GM12878 (cell line): ENCODE data around the gene ZNF385A. TPM values are rescaled to one million over a fixed set of nuclear protein-coding genes. Genes with fewer than 3 reads are reported as not detected.

ENCODE experiments used
- ATAC-seq: fragments of 200-7000 bp; cut with Tn5 transposase; 3 replicates; pipeline ENCODE4 v1.9.1; 2020; ENCODE audit warnings: mild to moderate bottlenecking, moderate library complexity
- BruUV-seq: library from RNA; stranded (reverse); fragments of 400-500 nt; replicated peaks from 2 replicates; lab custom pipeline; 2021; lab: Mats Ljungman, UMichigan
- CTCF ChIA-PET: fragments of 300-600 bp; sonication (Branson Sonifier 250); formaldehyde crosslinking; extraction: SDS; loops from one replicate; lab custom pipeline; 2021; ENCODE audit warnings: inconsistent platforms; lab: Yijun Ruan, JAX
- POLR2A ChIA-PET: fragments of 350-600 bp; formaldehyde crosslinking; extraction: SDS; loops from one replicate; lab custom pipeline; 2021; ENCODE audit warnings: inconsistent platforms; lab: Charles Lee
- RAD21 ChIA-PET: fragments of 300-600 bp; sonication (Branson Sonifier 250); formaldehyde crosslinking; loops from one replicate; lab custom pipeline; 2023; ENCODE audit warnings: antibody characterized with exemption; ENCODE audit not compliant: unreplicated experiment; lab: Charles Lee
- SMC1A ChIA-PET: fragments of 300-600 bp; sonication (Branson Sonifier 250); formaldehyde crosslinking; loops from one replicate; lab custom pipeline; 2023; ENCODE audit not compliant: unreplicated experiment, uncharacterized antibody; lab: Charles Lee
- DNase-seq: peaks from one replicate; pipeline ENCODE4 v3.0.0-alpha.2; 2011; ENCODE audit warnings: low read depth, low spot score
- FAIRE-seq: peaks from 3 replicates; lab custom pipeline; 2011; peaks lifted over from hg19 to GRCh38; lab: Jason Lieb, UNC
- H2AFZ ChIP-seq: 2 replicates; pipeline ENCODE4 v1.6.0; 2011; ENCODE audit warnings: low read depth, low read length, control low read depth; ENCODE audit not compliant: control insufficient read depth
- H3K27ac ChIP-seq: 2 replicates; pipeline ENCODE4 v1.5.1; 2011; ENCODE audit warnings: control low read depth; ENCODE audit not compliant: control insufficient read depth, insufficient read depth
- H3K27me3 ChIP-seq, 2 experiments: replicated peaks in 1 of 2; 2 replicates each; pipeline versions ENCODE4 v1.6.0 to v1.6.1; 2011; ENCODE audit warnings: low read length in 1 of 2; ENCODE audit not compliant: control insufficient read depth in 2 of 2, insufficient read depth in 2 of 2
- H3K36me3 ChIP-seq, 2 experiments: 2 replicates each; pipeline ENCODE4 v1.5.1; 2011; ENCODE audit warnings: low read length in 1 of 2; ENCODE audit not compliant: control insufficient read depth in 2 of 2, insufficient read depth in 2 of 2
- H3K4me1 ChIP-seq: 2 replicates; pipeline ENCODE4 v1.6.1; 2011; ENCODE audit warnings: mild to moderate bottlenecking, low read length, moderate library complexity, mixed read lengths; ENCODE audit not compliant: control insufficient read depth, insufficient read depth
- H3K4me2 ChIP-seq: 2 replicates; pipeline ENCODE4 v1.6.0; 2011; ENCODE audit warnings: control low read depth; ENCODE audit not compliant: control insufficient read depth, insufficient read depth
- H3K4me3 ChIP-seq: fragments of 200-600 bp; sonication (generic); 2 replicates; pipeline ENCODE4 v1.5.1; 2016
- H3K79me2 ChIP-seq: 2 replicates; pipeline ENCODE4 v1.6.0; 2011; ENCODE audit warnings: low read length; ENCODE audit not compliant: control insufficient read depth, insufficient read depth
- H3K9ac ChIP-seq: 2 replicates; pipeline ENCODE4 v1.8.0; 2011; ENCODE audit warnings: low read length, control low read depth, mixed read lengths; ENCODE audit not compliant: control insufficient read depth, insufficient read depth
- H3K9me3 ChIP-seq: replicated peaks from 3 replicates; pipeline ENCODE4 v1.5.1; 2011; ENCODE audit warnings: mild to moderate bottlenecking, low read length; ENCODE audit not compliant: control insufficient read depth, insufficient read depth
- H4K20me1 ChIP-seq: 2 replicates; pipeline ENCODE4 v1.6.0; 2011; ENCODE audit not compliant: control insufficient read depth, insufficient read depth
- ATF7 ChIP-seq: fragments of 450-650 bp; IDR thresholded peaks from 2 replicates; pipeline ENCODE4 v1.6.1; 2016; ENCODE audit warnings: low read depth, mild to moderate bottlenecking
- BHLHE40 ChIP-seq, 2 experiments: fragments of 450-650 bp in 1 of 2; IDR thresholded peaks; 2 replicates each; pipeline ENCODE4 v1.6.1; 2011 to 2017; ENCODE audit warnings: low read depth in 2 of 2, borderline replicate concordance in 1 of 2, improper control_type of control experiment in 1 of 2, low read length in 1 of 2, mild to moderate bottlenecking in 1 of 2
- CBFB ChIP-seq: IDR thresholded peaks from 2 replicates; pipeline ENCODE4 v1.6.1; 2016; ENCODE audit warnings: antibody characterized with exemption, low read depth
- IKZF1 ChIP-seq: fragments of 450-650 bp; conservative IDR thresholded peaks from 2 replicates; pipeline ENCODE4 v1.6.1; 2017; ENCODE audit warnings: antibody characterized with exemption, mild to moderate bottlenecking
- POLR2AphosphoS2 ChIP-seq: IDR thresholded peaks from 2 replicates; pipeline ENCODE4 v1.6.1; 2011; ENCODE audit warnings: low read depth, mild to moderate bottlenecking, low read length, improper control_type of control experiment, moderate library complexity
- WGBS: methylation state at CpG from one replicate; pipeline ENCODE4 v1.1.6; 2016; ENCODE audit warnings: low lambda C conversion rate; ENCODE audit not compliant: insufficient replicate concordance, insufficient coverage; ENCODE audit errors: missing lambda C conversion rate; 5-methylcytosine and 5-hydroxymethylcytosine counted together
- in situ Hi-C: fragments of 300-500 bp; cut with MboI; formaldehyde crosslinking; loops from 9 replicates; pipeline ENCODE4 v1.14.3; 2018; ENCODE audit warnings: mixed read lengths
- intact Hi-C: fragments of 100-400 bp; cut with micrococcal nuclease; formaldehyde crosslinking; loops from one replicate; pipeline ENCODE4 v1.14.2; 2022; ENCODE audit not compliant: unreplicated experiment
- polyA plus RNA-seq, 11 experiments: library from polyadenylated mRNA; depleted of rRNA in 4 of 11; unstranded in 6 of 11; stranded (reverse) in 5 of 11; fragments of >200 nt; fragmentation: Nextera tagmentation in 4 of 11; fragmentation: Illumina TruSeq in 1 of 11; extraction: Ambion mirVana in 4 of 11; extraction: Trizol in 1 of 11; gene quantifications; 1 replicate in 1 of 11; 2 replicates in 10 of 11; pipeline versions ENCODE4 v1.2.1 to v1.2.3, GENCODE V29; 2011 to 2016; ENCODE audit warnings: inconsistent platforms in 2 of 11, missing spikeins in 2 of 11, low read depth in 1 of 11
- total RNA-seq, 4 experiments: library from RNA; depleted of rRNA in 3 of 4; stranded (reverse); fragments of >200 nt in 3 of 4; fragmentation: Illumina TruSeq in 1 of 4; extraction: Trizol in 1 of 4; gene quantifications; 2 replicates each; pipeline versions ENCODE4 v1.2.1 to v1.2.3, GENCODE V29; 2013 to 2021
- TF ChIP-seq, protein P1 (sequence below): fragments of 450-650 bp; IDR thresholded peaks from 2 replicates; pipeline ENCODE4 v1.6.1; 2017; ENCODE audit warnings: mild to moderate bottlenecking, moderate library complexity

ZNF385A gene
- total and polyA plus RNA-seq, 10 of the 15 experiments (the other 5 are each of a cell fraction or from before 2014, with no cell fraction given) = 0.26 to 26.1 (median 4.9) TPM

DNA sequence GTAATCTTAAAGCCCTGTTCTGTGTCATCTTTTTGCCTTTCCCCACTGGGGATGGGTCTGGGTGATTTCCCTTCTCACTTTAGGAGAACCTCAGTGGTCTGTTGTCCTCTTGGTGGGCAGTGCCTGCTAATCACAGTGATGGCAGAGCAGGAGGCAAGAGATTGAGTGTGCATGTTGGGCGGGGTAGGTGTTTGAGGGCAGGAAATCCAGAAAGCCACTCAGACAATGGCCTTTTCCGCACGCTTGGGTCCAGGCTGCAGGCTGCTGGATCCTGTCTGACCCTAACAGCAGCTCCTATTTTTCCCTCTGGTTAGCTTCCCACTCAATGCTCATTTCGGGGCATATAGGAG is 48.3 kb upstream of the ZNF385A start (continued):
- TF ChIP-seq, protein P1, sequence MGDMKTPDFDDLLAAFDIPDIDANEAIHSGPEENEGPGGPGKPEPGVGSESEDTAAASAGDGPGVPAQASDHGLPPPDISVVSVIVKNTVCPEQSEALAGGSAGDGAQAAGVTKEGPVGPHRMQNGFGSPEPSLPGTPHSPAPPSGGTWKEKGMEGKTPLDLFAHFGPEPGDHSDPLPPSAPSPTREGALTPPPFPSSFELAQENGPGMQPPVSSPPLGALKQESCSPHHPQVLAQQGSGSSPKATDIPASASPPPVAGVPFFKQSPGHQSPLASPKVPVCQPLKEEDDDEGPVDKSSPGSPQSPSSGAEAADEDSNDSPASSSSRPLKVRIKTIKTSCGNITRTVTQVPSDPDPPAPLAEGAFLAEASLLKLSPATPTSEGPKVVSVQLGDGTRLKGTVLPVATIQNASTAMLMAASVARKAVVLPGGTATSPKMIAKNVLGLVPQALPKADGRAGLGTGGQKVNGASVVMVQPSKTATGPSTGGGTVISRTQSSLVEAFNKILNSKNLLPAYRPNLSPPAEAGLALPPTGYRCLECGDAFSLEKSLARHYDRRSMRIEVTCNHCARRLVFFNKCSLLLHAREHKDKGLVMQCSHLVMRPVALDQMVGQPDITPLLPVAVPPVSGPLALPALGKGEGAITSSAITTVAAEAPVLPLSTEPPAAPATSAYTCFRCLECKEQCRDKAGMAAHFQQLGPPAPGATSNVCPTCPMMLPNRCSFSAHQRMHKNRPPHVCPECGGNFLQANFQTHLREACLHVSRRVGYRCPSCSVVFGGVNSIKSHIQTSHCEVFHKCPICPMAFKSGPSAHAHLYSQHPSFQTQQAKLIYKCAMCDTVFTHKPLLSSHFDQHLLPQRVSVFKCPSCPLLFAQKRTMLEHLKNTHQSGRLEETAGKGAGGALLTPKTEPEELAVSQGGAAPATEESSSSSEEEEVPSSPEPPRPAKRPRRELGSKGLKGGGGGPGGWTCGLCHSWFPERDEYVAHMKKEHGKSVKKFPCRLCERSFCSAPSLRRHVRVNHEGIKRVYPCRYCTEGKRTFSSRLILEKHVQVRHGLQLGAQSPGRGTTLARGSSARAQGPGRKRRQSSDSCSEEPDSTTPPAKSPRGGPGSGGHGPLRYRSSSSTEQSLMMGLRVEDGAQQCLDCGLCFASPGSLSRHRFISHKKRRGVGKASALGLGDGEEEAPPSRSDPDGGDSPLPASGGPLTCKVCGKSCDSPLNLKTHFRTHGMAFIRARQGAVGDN = no peak
- no peak for TF ChIP-seq POLR2AphosphoS2

DNA sequence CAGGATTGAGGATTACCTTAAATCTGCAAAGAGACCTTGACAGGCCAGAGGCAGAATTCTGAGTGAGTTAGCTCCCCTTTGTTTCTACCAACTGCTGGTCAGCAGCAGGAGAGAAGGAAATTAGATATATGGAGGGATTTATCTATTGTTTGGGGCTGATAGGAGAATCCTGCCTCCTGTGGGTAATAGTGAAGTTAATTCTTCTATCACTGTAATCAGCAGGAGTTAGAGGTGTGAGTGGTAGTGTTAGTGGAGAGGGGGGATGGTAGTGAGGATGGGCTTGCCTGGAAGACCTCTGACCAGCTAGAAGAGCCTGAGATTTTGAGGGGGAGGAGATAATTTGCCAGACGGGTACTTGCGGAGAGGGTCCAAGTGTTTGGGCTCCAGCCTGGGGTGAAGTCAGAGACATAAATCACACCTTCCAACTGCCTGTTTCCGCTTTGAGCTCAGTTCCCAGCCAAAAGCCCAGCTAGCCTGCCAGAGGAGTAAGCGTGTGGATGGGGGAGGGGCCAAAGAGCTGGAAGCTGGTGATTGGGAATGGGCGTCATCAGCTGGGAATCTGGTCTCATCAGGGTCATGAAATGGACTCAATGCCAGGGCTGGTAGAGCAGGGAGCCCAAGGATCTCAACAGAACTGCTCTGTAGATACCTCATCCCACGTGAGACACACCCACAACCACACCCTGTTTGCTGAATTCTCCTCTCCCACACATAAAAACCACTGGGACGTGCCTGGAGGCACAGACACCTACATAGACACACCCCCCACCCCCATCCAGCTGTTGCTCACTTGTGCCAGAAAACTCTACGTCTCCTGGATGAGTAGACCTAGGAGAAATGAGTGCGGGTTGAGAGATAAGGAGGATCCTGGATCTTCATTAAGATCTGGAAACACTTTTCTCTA is 47.6 kb upstream of the ZNF385A start:
- H3K36me3 ChIP-seq = no peaks in the 10 kb centered on the region
- ChIA-PET CTCF (interaction anchor here (1.2 to 33.3 kb wide), 3 partner anchors 9 to 31 kb away, joined by 3 to 1071 read pairs (median 6); no protein-coding TSS in a partner anchor), SMC1A (interaction anchor here (1.2 to 21.0 kb wide), 8 partner anchors 6 to 46 kb away, joined by 3 to 469 read pairs (median 6); no protein-coding TSS in a partner anchor), RAD21 (interaction anchor here (1.4 to 4.8 kb wide), 2 partner anchors 17 to 32 kb away, joined by 3 to 19 read pairs; no protein-coding TSS in a partner anchor), POLR2A (interaction anchor here (0.6 to 3.3 kb wide), 3 partner anchors 7 to 23 kb away, joined by 4 to 9 read pairs (median 5); no protein-coding TSS in a partner anchor)
- TF ChIP-seq ATF7 (0 out of 2 replicates have a peak, but pooled peaks have one; percentile 18), BHLHE40 (IDR thresholded peaks at IDR 0.05; ENCODE audit: borderline replicate concordance in 1 of 2, low read depth in 2 of 2, low read length in 1 of 2) (peak in 1 of 2 experiments; percentile 53; a peak in 1 of 4 replicates), CBFB (no peak), IKZF1 (0 out of 2 replicates have a peak, but pooled peaks have one; percentile 37)
- H3K27me3 ChIP-seq = peaks cover 0 to 5% of the 10 kb centered on the region in 2 experiments; a peak in 2 of 4 replicates
- ATAC-seq = no peak
- no peak overlapping the region for H3K4me2 ChIP-seq
- 28% methylated on average over 9 of the region's 9 CpGs for WGBS
- in situ Hi-C loops (no loop called here), intact Hi-C loops (no loop called here)
- H3K79me2 ChIP-seq = no peaks in the 10 kb centered on the region
- DNase-seq = no peak
- no peak overlapping the region for H3K9ac ChIP-seq
- no peak for FAIRE-seq
- H3K27ac ChIP-seq = no peak overlapping the region
- H3K9me3 ChIP-seq = no peaks in the 10 kb centered on the region
- H3K4me1 ChIP-seq = peaks cover 5% of the 10 kb centered on the region
- no peaks in the 10 kb centered on the region for H4K20me1 ChIP-seq
- no peak overlapping the region for H2AFZ ChIP-seq
- no TSS peak for BruUV-seq
- H3K4me3 ChIP-seq = no peak overlapping the region
